Fibroblast of gingiva (primary cell): ENCODE measurements around the gene MFAP3L.
A peak's percentile ranks its signal among the peaks of the same experiment; 100 is the strongest.
"Not testable (repeated sequence)": the region's sequence is repeated elsewhere in the genome, so short reads cannot be mapped to it uniquely, and the experiment has no call there.

ENCODE experiments used
- DNase-seq: peaks from one replicate; pipeline ENCODE4 v3.0.0-alpha.2; 2011; ENCODE audit warnings: low read depth

Gene MFAP3L

DNA sequence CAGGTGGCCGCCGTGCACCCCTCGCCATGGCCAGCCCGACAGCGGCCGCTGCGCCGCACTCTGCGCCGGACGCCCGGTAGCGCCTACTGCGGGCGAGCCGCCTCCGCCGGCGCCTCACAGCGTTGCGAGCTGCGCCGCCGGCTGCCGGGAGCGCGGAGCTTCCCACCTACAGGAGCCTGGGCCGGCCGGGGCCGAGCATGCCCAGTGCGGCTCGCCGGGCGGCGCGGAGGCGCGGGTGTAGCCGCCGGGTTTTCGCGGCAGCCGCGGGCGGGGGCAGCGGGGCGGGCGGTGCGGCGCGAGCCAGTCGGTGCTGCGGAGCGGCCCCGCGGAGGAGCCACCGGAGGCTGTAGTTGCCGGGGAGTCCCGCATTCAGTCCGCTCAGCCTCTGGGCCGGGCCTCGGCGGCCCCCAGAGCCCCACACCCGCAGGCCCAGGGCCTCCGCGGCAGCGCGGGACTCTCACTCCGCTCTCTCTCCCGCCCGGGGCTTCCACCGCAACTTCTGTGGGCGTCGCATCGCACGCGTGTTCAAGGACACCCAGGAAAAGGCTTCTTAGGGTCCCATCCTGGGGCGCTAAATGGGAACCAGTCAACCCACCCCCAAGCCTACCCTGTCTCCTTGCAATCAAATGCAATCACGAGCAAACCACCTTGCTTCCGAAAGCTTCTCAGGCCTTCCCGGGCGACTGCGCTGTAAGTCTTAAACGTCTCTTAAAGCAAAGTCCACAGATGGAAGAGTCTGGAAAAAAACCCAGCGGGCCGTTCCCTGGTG, at the start of gene MFAP3L:
Gene MFAP3L, minus strand, starts transcription at position 143 of the 769 bp plus-strand sequence. CDS start 20,518 bp downstream, outside the sequence.
- peak; percentile 88 for DNase-seq

DNA sequence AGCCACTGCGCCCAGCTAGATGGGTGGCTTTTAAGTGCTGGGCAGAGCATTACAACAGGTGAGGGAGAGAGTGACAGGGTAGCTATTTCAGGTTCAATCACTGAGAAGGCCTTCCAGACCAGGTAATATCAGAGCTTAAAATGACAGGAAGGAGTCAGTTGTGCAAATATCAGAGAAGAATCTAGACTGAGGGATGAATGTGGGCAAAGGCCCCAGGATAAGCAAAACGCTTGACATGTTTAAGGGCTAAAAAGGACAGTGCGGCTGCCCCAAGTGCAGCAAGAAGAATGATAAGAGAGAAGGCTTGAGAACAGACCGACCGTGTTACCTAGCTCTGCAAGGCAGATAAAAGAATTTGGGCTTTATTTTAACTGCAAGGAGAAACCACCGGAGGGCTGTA, 45.0 kb upstream of the MFAP3L start:
- DNase-seq = no peak

DNA sequence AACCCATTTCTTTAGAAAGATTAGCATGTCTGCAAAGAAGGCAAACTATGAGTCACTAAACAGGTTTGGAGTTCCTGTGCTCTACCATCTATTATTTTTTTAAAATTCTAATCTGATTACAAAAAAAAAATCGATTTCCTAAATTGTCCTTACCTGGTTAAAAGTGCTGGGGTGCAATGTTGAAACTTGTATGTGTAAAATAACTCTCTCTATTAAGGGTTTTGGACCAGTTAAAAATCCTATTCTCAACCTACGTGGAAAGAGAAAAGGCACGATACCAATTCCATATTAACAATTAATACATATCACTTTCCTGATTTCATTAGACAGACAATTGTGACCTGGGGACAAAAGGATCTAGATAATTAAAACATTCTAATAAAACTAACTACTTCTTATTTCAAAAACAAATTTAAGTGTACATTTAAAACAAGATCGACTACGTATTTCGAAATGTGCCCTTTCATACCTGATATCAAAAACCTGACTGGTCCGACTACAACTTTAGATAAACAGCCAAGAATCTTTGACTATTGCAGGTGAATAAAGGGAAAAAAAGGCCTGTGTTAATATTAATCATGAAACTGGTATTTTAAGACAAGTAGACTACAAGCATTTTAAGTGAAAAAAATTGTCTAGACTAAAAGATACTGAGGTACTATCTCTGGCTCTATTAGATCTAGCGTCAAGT, 42.4 kb upstream of the MFAP3L start:
- DNase-seq = no peak

DNA sequence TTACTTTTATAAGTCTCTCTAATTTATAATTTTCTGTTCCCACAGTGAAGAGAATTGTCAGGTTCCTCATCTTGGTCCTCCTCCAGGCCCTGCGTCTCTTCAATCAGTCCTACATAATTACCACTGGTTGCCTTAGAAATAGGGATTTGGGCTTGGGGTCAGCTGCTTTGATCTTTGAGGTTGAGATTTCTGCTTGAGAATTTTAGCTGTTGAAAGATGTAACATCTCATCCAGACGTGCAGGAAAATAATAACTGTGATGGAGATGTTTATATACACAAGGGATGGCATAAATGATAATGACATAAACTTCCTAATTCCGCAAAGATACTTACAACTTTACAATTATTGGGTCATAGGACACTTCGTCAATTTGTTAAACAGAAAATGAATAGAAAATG, 33.2 kb upstream of the MFAP3L start:
- DNase-seq = no peak

DNA sequence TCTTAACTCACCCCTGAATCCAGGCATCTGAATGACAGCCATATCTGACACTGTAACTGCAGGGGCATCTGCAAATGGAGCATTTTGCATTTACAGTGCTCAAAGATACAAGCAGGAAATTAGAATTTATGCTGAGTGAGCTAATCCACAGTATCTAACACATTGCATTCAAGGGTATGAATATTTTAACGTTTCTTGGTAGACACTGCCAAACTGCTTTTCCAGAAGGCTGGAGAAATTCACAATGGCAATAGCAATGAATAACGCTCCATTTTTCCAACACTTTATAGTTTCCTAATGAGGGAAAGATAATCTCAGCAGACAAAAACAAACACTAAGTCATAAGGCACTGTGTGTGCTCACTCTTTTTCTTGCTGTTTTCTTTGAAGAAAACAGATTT, 32.6 kb upstream of the MFAP3L start:
- DNase-seq = no peak

DNA sequence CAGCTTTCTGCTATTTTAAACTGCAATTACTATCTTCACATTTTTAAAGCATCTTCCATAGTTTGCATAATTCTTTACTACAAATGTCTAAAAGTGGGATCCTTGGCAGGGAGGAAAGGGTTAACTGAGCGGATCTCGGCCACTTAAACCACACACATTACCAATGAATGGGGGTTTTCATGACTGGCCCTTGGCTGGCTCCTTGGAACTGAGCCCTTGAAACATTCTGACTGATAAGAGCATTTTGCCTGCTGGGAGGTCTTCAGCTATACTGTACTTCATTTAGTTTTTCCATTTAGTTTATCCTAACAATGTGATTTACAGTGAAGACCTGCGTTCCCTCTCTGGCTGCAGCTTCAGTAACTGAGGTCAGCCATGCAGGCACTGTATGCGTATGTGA, 31.7 kb upstream of the MFAP3L start:
- no peak for DNase-seq

DNA sequence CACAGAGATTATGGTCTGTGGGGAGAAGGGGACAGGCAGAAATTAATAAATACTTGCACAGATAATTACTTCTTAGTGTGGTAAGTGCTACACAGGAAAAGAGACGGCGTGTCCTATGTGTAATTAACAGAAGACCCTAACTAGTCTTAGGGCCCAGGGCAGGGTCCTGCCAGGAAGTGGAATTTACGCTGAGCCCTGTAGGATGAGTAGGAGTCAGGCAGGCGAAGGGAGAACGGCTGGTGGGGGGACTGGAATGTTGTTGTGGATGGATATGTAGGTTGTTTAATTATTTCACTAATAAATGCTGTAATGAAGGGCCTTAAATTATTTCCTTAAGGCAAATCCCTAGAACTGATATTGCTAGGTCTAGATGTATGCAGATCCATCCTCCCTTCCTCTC, 26.7 kb upstream of the MFAP3L start:
- DNase-seq = no peak

DNA sequence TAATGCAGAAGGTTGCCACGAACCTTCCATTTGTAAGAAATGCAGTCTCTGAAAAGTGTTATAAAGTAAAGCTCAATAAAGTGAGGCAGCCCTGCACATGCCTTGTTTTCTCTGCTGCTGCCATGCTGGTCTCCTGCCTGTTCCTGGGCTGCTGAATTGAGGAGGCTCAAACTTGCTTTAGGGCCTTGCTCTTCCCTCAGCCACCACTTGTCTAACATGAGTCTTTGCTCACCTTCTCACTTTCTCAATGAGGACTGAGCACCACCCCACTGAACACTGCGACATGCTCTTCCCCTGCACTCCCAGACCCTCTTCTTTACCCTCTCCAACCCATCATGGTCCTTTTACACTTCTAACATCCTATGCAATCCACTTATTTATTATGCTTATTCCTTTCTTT, 25.2 kb upstream of the MFAP3L start:
- no peak for DNase-seq

DNA sequence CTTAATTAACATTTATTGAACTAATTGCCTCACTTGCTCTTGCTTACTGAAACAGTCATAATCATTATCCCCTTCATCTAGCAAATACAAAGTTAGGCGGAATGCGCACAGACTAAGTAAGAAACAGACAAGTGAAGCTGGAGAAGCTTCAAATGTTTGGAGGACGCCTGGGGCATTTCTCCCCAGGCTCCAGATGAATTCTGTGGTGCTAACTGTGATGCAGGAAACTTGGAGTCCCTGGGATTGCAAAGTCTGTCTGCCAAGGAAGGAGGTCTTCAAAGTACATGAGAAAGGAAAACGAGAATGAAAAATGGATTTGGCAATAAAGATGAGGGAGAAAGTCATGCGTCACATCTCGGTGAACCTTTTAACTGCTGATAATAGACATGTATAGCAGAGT, 23.6 kb upstream of the MFAP3L start:
- no peak for DNase-seq

DNA sequence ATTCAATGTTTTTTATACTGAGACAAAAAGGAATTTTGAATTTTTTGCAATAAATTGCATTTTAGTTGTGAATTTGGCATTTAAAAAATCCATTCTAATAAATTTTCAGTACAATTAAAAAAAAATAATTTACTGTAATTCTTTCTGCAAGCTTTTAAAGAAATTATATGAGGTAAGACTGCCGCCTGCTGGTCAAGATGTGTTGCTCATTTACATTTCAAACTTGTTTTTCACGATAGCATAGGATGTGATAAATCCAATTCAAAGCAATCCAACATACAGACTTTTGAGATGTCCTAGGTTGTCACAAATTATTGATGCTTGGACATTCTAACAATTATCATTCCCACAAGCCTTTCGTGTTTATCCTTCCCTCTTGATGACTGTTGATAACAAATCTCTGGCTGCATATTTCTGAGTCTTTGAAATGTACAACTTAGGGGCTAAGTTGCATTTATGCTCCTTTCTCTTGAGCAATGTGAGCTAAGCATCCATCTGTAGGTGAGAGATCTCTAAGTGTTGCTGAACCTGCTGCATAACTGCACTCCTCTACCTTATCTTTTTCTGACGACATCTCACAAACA, 21.7 kb upstream of the MFAP3L start:
- peak; percentile 56 for DNase-seq

DNA sequence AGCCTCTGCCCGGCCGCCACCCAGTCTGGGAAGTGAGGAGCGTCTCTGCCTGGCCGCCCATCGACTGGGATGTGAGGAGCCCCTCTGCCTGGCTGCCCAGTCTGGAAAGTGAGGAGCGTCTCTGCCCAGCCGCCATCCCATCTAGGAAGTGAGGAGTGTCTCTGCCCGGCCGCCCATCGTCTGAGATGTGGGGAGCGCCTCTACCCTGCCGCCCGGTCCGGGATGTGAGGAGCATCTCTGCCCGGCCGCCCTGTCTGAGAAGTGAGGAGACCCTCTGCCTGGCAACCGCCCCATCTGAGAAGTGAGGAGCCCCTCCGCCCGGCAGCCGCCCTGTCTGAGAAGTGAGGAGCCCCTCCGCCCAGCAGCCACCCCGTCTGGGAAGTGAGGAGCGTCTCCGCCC, 20.0 kb upstream of the MFAP3L start:
- DNase-seq = not testable (repeated sequence)

DNA sequence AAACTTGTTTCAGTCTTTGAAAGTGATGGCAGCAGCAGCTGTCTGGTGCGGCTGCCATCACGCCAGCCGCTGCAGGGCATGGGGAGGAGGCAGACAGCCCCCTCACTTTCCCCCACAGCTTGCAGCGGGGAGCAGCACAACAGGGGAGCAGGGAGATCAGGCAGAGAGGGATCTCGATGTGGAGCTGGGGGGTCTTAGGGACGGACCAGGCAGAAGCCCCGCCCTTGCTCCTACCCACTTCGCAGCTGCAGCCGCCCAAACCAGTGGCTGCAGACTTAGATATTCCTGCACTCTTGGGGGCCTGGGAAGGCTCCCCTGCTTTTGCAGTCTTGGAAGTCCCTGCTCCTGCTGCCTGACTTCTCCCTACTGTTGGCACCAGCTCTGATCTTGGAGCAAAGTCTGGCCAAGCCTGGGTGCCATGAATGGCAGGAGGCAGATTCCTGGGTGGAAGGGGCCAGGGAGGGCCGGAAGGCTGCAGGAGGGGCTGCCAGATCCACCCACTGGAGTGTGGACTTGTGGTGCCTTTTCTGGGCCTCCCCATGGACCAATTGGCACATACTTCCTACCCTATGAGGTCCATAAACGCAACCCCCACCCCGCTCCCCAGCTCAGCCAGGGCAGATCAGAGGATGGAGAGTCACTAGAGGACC, 14.0 kb upstream of the MFAP3L start:
- DNase-seq = no peak

DNA sequence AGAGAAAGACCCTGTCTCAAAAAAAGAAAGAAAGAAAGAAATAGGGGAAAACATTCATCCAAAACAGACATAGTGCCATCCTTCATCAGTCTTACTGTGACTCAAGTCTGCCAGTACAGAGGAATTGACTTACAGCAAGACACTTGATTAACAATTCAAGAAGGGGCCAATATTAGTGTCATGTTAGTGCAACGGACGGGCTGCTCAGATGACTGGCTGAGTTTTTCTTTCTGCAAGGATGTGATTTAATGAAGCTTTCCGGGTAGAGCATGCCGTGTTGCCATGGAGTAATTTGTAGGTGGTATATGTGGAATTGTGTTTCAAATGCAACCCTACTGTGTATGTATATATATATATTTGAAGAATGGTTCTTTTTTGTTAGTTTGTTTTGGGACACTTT, 12.6 kb upstream of the MFAP3L start:
- DNase-seq = no peak

DNA sequence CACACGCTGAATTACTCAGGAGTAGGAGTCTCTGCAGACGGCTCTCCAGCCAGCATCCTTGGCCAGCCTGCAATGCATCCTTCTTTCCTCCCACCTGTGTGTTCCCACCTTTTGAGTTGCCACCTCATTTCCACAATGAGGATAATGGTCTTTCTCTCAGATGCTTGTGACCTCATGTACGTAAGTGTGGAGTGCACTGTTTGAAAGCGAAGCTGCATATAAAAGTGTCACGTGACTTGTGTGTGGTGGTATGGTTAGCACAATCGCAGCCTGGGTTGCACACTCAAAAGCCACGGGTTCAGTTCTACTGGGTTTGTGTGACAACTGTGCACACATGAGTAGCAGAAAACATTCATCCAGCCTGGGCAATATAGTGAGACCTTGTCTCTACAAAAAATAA, 12.0 kb upstream of the MFAP3L start:
- DNase-seq = no peak

DNA sequence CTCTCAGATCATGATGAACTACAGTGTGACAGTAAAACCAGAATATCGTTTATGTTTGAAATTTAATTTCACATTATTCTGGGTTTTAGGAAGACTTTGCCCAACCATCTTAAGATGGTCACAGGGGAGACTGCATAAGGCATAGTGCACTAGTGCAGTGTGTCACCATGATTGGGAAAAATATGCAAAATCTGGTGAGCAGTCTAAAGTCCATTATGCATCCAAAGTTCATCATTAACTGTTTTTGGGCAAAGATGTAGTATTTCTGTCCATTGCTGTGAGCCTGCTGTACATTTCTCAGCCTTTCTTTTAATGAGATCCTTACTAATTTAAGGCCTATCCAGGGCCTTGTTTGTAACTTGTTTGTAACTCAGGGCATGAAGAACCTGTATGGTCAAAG, 11.3 kb upstream of the MFAP3L start:
- no peak for DNase-seq

DNA sequence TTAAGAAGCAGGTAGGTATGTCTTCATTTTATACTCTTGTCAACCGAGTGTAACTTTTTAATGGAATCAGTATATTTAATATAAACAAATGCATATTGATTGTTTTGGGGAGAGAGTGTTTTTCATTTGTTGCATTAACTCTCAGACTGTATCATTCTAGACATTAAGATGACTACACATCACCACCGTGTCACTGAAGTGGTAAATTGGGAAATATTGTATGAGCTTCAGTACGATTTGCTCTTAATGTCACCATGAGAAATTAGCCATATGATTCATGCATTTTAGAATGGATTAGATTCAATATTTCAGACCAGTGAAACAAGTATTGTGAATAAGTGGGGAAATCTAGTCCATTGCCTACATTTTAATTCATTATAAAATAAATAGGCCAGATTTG, 9.7 kb upstream of the MFAP3L start:
- DNase-seq = no peak

DNA sequence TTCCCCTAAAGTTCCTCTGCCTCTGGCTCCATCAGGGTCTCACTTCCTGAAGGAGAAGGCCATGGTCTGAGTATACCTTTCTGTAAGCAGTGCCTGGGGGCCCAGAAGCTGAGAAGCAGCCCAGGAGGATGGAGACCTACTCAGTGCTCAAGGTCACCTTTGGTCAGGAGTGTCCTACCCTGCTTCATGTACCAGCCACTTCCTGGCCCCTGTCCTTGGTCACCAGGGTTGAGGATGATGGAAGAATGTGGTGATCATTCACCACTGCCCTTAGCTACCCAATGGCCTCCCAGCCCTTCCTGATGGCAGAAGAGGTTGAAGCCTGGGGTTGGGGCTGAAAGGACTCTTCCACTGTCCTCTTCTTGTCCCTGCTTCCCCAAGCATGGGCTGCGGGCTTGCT, 9.0 kb upstream of the MFAP3L start:
- no peak for DNase-seq

DNA sequence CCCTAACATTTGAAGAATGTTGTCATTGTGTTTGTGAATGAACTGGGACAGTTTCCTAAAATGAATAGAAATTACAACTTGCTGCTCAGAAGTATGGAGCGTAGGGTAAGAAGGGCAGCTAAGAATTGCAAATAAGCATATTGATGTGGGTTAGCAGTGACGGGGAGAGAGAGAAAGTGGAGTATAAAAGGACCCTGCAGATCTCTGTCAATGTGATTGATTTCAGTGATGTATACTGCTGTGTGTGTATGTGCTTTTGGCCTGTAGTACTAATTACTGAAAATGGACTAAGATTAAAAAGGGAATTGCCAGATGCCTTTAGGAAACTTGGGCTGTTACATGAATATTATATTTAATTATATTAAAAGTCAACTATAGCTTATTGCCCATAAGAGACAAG, 7.8 kb upstream of the MFAP3L start:
- no peak for DNase-seq

DNA sequence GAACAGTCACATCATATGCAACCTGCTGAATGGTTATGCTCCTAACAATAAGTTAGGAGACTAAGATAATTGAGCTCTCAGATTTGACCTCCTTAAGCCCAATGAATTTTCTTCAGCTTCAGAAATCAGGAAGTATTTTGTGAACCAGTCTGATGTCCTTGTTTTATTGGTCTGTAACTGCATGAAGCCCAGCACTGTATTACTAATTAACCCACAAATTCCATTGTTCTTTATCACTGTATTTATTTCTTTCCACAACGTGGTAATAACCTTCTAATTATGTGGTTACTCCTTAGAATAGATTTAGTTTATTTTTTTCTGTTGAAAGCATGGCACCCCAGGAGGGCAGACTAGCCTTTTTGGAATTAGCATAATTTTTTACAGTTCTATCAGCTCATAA, 3.9 kb upstream of the MFAP3L start:
- DNase-seq = no peak

DNA sequence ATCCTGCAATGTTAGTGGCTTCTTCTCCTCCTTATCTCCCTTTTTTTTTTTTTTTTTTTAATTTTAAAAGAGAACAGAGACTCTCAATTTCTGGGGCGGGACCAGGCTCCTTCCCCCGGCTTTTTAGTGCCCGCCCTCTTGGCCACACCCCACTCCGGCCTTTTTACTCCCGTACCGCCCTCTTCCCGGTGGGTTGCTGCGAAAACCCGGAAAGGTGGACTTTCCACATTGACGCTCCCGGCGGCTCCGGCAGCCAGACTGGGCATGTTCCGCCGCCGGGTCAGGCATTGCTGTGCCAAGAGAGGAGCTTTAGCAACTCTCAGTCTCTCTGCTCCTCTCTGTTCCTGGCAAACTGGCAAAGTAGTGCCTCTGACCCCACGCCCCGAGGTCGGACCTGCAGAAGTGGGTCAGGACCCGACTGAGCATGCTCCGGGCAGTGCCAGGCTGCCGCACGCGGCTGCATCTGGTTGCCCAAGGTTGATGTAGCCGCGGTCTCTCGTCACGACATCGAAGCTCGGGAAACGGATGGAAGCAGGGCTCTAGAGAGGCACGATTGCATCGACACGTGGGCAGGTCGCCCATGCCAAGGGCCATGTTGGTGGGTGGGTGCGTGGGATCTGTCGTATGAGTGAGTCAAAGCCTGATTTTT, 1.1 kb upstream of the MFAP3L start:
- DNase-seq = peak; percentile 97

DNA sequence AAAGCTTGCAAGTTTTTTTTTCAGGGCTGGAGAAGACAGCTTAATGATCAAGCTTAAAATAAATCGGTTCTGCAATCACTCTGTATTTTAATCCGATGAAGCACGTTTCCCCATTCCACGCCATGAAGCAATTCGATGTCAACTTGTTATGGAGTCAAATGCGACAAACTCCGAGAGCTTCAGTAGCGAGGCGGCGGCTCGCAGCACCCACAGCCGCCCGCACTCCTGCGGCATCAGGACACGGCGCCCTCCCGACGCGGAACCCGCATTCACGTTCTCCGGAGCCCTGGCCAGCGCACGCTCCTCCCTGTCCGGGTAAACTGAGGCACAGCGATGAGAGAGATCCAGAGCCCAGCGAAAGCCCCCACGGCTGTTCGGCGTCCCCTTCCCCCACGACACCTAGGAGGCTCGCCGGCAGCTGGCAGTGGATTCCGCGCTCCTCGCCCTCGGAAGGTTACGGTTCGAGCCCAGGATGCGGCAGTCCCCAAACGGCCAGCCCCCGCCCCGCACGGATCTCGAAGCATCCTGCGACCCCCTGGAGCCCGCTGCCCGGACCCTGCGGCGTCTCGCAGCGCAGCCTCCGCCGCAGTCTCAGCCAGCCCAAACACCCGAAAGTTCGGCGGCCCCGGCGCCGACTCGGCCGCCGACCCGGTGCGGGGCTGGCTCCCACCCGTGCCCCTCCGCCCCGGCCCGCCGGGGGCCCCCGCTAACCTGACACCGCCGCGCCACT, 507 bp downstream of the MFAP3L start:
- no peak for DNase-seq

DNA sequence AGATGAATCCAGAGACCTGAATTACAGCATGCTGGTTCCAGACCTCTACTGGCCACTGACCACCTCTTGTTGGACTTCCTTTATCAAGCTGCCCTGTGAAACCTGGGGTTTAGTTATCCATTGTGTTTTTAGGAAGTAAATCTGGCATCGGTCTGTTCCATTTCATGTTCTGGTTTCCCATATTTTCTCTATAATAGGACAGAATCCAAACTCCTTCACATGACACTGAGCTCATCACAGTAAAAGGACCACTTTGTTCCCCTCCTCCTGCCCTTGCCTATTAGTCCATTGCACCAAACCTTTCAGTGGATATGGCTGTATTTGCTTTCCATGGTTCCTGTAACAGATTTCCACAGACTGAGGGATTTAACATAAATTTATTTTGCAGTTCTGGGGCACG, 4.0 kb downstream of the MFAP3L start:
- DNase-seq = no peak
